GM21447 (cell line): ENCODE data around the gene FBXW4.

Source experiments
- ATAC-seq: cut with Tn5 transposase; IDR thresholded peaks from one replicate; pipeline ENCODE4 v1.9.1; 2021; ENCODE audit not compliant: unreplicated experiment

Gene FBXW4

GRCh38 chr10:101704331-101704730 lies 9.4 kb upstream of the FBXW4 start:
- no peak for ATAC-seq

DNA sequence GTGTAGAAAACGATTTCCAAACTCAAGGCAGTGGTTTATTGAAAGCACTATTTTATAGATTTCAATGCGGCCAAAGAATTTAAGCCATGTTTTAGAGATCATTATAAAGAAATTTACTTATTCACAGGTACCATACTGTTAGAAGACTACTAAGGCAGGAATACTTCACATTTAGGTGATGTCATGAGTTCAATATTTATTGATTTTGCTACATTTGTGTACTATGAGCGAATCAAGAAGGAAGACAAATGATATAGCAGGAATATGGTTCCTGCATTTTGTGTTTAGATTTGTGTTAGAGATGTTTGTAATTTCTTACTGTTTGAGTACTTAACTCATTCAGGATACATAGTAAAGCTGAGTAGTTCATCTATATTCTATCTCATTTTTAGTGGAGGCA lies 1.7 kb upstream of the FBXW4 start:
- ATAC-seq: no peak

DNA sequence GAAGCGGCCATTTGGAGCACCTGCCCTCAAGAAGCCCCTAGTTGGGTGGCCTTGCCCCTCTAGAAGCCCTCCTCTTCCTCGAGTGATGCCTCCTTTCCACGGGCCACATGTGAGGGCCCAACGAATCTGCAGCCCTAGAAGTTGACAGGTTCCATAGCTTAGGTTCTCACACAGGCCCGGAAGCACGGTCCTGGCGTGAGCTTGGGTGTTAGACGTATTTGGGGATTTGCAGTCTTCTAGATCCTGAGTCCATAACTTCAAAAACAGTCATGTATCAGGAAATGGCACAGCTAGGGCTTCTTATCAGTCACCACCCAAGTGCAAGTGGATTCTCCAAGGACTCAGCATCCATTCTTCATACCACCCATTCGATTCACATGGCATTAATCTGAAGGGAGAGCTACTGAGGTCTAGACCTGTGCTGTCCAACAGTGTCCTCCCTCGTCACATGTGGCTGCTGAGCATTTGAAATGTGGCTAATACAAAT lies 477 bp upstream of the FBXW4 start:
- no peak for ATAC-seq

DNA sequence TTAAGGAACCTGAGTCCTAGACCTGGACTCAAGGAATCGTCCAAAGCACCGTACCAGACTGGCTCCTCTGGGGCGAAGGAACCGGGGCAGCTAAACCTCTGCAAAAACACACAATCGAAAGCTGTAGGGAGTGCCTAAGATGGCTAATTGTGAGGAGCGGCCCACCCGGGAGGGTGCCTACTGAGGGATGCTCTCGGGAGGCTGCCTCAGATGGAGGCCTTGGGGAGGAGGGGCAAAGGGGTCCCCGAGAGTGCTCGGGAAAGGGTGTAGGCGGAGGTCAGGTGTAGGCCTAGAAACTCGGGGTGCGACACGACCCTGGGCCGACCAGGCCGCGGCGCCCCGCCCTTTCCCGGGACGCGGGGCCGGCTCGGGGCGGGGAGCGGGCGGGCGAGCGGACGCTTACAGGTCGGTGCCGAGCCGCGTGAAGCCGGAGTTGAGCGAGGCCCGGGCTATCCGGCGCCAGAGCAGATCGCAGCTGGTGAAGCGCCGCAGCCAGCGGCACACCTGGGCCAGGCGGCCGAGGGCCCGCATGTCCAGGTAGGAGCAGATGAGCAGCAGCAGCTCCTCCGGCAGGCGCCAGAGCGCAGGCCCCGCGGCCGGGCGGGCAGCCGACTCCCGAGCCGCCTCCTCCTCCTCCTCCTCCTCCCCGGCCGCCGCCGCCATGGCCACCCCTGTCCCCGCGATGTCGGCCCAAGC lies 844 bp downstream of the FBXW4 start:
- ATAC-seq: peak; percentile 61

- peak; percentile 26 for ATAC-seq
Observed at GRCh38 chr10:101693651-101693977, 1.4 kb downstream of the FBXW4 start.

DNA sequence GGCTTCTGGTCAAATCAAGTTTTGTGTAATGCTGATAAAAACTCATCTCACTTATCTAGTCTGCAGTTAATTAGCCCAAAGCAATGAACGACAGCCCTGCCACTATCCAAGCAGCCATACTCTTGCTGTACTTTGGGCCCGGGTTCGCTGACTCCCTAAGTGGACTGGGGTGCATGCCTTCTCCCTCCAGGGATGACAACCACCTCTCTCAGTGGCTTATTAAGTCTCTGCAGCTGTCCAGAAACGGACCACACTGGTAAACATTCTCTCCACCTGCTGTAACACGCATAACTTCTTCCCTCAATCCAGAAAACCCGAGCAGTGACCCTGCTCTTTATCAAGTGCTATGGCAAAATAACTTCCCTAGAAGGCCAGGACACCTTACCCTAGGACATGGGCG lies 3.9 kb downstream of the FBXW4 start:
- no peak for ATAC-seq

- ATAC-seq: no peak
Observed at GRCh38 chr10:101690461-101690860, 4.5 kb downstream of the FBXW4 start.

DNA sequence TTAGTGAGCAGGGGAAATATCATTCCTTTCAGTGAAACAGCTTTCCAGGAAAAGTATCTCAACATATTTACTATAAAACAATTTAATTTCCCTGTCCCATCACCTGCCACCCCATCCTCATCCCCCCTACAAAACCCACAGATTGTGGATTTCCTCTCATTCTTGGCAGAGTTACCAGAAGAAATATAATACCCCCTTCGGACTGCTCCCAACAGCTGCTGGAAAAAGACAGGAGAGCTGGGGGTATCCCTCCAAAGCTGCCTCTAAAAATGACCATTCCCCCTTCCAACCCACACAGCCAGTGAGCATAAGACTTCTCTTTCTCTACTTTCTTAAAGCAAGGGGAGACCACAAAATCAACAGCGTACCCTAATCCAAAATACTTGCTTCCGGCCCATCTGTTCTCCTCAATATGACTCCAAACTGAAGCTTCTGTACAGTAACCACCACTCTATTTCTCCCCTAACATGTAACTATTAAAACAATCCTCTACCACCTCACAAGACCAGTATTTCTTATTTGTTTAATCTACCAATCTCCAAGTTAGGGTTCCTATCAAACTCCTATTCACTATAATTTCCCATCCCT lies 7.8 kb downstream of the FBXW4 start:
- ATAC-seq: no peak

- ATAC-seq: no peak
Observed at GRCh38 chr10:101686133-101686925, 8.6 kb downstream of the FBXW4 start.

- ATAC-seq: no peak
Observed at GRCh38 chr10:101684782-101685181, 10.2 kb downstream of the FBXW4 start.

DNA sequence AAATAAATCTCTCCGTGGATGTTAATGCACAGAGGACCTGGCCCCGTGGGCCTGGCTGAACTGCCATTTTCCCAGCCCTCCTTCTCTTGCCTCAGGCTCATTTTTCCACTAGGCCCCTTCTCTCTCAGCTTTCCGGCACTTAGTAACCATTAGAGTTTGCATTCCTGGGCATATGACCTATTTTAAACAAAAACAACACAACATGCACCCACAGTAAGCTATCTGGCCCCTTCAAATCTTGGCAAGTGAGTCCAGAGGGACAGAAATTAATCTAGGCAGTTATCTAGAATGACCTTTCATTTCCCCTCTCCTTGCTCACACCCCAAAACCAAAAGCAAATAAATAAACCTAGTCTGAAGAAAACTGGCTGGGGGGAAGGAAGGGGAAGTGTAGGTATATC lies 11.7 kb downstream of the FBXW4 start:
- ATAC-seq: no peak

- ATAC-seq: no peak
Observed at GRCh38 chr10:101682172-101682825, 12.7 kb downstream of the FBXW4 start.

DNA sequence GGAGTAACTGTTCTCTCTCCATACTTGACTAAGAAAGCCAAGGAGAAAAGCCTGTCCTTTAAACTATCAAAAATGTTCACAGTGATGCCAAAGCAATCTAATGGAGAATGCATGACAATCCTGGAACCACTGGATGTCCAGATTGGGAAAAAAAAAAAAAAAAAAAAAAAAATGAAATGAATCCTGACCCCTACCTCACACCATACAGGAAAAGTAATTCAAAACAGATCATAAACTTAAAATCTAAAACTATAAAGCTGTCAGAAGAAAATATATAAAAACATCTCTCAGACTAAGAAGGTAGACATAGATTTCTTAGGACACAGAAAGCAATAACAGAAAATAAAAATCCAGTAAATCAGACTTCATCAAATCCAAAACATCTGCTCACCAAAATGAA lies 18.4 kb downstream of the FBXW4 start:
- no peak for ATAC-seq

- ATAC-seq: no peak
Observed at GRCh38 chr10:101675115-101675514, 19.9 kb downstream of the FBXW4 start.

GRCh38 chr10:101672536-101672935 lies 22.4 kb downstream of the FBXW4 start:
- no peak for ATAC-seq

- peak; percentile 56 for ATAC-seq
Observed at GRCh38 chr10:101671453-101671852, 23.5 kb downstream of the FBXW4 start.

DNA sequence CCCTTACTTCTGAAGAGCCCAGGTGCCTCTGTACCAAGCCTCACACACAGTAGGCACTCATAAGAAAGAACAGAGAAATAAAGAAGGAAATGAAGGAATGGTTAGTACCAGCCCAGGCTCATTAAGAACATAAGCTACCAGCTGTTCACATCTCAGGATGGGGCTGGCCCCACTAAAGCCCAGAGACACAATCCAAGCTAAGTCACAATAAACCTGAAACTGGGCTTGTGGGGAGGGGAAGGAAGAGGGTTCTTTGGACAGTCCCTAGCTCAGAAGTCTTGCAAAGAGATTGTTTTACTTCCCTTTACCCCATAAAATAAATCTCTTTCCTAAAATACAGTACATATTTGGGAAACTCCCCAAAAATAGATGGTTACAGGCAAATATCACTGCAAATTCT lies 24.3 kb downstream of the FBXW4 start:
- peak; percentile 74 for ATAC-seq

DNA sequence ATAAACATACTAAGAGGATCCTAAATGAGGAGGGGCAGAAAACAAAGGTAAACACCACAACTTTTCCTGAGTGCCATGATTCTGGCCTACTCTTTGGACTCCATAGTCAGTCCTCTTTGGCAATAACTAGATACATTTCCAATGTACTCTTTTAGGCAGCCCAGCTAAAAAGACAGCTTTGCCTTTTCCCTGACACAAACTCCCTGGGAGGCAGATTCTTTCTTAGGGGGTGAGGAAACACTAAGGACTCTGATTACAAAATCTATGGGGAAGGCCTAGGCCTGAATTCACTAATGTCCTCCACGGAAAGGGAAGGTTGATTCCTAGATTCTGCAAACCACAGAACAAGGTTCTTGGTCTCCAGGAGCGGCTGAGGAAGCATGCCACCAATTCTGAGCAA lies 25.8 kb downstream of the FBXW4 start:
- ATAC-seq: no peak

DNA sequence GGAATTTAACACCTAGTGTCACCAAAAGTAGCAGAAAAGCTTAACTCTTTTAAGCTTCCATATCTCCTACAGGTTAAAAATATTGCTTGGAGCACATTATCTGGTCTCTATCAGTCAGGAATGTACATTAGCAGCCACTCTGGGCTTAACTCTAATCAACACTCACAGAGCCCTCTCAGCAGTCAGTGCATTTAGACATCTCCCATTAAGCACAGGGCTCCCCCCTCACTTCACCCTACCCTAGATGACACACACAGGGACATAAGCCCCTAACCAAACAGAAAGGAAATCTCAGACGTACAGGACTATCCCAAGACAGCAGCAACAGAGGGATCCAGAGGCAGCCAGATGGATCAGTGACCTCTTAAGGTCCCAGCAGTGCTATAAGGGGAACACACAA lies 26.4 kb downstream of the FBXW4 start:
- no peak for ATAC-seq

GRCh38 chr10:101666083-101666482 lies 28.9 kb downstream of the FBXW4 start:
- no peak for ATAC-seq

- no peak for ATAC-seq
Observed at GRCh38 chr10:101663097-101663496, 31.9 kb downstream of the FBXW4 start.

DNA sequence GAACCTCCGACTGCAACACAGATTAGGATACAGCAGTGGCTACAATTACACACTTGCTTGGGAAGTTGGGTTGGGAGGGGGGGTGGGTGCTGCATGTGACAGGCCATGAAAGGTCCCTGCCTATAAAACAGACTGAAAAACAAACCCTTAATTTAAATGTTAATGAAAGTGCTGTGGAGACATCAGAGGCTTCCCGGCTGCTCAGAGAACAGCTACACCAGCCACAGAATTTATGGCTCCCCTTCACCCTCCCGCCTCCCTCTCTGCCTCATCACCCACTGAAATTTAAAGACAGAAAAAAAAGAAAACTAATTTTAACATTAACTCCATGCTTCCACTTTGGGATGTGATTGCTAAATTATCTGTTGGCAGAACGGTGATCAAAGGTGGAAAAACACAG lies 34.7 kb downstream of the FBXW4 start:
- ATAC-seq: no peak
